GM19438 (cell line): ENCODE results near the gene PIK3R4.

Experiments used
- ATAC-seq: cut with Tn5 transposase; IDR thresholded peaks from one replicate; pipeline ENCODE4 v1.9.1; 2021; ENCODE audit warnings: low read depth; ENCODE audit not compliant: unreplicated experiment

PIK3R4 gene

DNA sequence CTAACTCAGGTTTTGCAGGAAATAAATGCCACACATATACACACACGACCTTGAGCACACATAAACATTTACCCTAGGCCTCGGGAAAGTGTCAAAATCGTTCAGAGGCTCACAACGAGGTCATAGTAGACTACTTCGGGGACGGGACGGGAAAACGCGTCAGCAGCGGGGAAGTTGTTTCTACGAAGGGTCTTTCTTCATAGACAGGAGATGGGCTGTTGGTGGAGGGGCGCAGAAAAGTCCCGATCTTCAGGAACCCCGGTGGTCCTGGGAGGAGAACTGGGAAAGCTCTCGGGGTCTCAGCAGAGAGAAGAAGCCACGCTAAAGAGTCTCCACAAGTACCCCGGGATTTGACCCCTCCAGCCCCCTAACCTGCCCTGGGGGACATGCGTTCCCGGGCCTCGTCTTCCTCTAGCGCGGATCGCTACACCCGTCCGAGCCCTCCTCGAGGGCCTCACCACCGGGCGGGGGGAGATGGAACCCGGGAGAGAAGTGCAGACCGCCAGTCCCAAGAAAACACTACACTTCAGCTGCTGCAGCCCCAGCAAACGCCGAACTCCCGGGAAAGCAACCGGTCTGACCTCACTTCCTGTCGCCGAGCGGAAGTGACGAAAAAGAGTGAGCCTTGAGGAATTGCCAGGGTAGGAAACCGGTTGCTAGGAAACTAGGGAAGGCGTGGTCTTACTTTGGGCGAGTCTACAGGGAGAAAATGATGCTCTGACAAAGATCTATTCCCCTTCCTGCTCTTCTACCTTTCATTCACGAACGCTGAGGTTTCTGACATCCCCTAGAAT is at the start of gene PIK3R4:
Gene PIK3R4 (minus strand): TSS at position 584 of the 794 bp plus-strand sequence. CDS start 1,611 bp downstream, outside the sequence.
- peak; percentile 92 for ATAC-seq

DNA sequence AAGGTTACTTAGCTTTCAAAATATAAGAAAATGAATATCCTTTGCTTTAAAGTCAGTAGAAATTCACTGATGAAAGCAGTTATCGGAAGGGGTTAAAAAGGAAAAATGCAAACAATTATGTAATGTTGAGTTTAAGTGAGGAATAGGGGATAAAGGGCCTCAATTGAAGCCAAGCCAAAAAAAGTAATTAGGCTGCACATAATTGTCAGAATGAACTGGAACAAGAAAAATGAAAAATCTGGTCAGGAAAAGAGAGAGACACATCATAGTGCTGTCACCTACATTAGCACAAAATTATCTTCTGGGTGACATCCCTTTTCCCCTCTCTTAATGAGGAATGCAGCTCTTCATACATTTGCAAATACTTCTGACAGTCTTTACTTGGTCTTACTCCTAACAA is 48.8 kb upstream of the PIK3R4 start:
- ATAC-seq = no peak

DNA sequence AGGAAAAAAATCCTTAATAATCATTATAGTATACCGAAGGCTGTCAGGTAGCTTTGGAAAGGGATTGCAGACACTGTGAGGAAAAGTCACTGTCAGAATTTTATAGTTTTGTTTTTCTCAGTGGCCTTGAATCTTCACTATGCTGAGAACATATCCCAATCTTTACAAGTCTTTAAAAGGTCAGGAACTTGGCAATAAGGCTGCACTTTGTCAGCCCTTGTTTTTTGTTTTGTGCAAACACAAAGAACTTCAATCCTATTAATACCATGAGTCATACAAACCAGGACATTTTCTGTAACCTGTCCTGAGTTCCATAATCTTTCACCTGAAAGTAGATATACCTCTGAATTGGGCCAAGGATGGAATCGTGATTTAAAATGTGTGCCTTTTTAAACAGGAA is 45.6 kb upstream of the PIK3R4 start:
- no peak for ATAC-seq

DNA sequence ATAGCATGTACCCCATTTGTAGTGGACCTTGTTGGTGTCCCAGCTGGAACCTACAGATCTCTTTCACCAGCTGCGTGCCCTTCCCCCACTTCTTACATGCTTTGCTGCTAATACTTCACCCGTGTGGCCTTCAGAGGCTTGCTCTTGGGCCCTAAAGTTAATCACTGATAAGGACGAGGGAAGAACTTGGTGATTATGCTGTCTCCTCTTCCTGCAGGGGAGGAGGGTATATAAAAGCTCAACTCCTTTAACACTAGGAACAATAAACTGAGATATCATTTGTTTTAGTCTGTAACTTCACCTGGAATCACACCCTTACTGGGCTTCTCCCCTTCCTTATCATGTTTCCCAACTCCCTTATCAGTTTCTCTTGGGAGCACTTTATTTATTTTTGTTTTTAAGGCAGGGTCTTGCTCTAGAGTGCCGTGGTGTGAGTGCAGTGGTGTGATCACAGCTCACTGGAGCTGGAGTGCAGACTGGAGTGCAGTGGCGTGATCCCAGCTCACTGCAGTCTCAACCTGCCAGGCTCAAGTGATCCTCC is 43.2 kb upstream of the PIK3R4 start:
- no peak for ATAC-seq

DNA sequence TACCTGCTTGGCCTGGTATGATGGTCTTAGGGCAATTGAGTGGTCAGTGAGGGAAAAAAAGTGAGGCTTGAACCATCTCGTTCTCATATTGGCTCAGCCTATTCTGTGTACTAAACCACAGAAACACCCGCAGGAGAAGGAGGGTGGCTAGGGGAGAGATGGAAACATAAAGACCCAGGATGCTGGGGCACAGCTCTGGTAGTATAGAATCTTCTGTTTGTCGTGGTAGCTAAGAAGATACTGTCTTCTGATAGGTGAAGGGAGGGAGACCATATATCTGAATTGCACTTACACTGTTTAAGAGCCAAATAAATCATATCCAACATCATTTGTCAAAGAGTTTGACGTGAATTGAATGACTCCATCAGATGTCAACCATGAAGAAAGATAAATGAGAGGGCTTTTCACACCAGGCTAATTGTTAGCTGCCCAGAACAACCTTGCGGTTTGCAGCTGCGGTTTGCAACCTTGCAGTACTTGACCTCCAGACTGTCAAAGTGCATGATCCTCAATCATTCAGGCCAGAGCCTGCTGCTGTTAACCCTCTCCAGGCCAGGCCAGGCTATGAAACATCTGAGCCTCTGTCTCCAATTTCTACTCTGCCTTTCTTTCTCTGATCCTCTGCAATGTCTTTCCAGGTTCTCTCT is 40.9 kb upstream of the PIK3R4 start:
- no peak for ATAC-seq

DNA sequence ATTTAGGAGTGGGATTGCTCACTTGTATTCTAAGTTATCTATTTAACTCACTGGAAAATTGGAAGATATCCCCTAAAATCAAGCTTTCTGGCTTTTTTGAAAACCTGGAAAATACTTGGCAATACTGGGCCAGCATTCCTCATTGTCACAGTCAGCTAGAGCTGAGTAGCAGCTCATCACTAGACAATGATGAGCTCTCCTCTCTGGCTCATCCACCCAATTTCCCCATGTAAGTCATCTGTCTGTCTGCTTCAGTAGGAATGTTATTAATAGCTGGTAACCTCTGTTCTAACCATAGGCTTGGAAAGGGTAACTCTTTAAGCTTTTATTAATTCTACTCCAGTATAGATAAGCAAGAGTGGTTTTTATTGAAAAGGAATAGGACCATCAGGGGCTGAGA is 39.7 kb upstream of the PIK3R4 start:
- no peak for ATAC-seq

DNA sequence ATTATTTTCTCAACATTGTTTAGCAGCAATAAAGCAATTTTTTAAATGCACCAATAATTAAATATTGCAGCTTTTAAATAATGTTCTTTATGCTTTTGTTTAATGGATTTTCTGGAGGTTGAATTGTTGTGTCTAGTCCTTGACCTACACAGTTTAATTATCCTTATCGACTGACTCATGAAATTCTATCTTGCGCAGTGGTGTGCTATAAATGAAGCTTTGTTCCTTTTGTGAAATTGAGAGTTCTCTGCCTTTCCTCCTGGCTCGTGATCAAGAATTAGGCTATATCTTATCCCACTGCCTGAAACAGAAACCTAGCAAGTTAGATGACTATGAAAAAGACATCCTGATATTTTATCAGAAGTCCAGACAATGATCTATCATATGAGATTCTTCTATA is 37.0 kb upstream of the PIK3R4 start:
- ATAC-seq = no peak

DNA sequence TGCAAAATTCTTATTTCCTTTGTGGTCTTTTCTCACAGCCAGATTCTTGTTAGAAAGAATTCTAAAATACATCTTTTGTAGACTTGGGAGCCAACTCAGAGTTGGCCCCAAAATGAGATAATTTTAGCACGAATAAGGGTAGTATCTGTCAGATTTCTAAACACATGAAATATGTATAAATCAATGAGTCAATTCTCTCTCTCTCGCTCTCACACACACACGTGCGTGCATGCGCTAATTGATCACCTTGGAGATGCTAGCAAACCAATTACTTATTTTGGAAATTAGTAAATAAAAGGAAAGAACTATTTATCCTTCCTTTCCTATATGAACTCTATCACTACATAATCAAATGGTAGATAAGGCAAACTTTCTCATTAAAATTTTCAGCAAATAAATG is 32.9 kb upstream of the PIK3R4 start:
- ATAC-seq = no peak

DNA sequence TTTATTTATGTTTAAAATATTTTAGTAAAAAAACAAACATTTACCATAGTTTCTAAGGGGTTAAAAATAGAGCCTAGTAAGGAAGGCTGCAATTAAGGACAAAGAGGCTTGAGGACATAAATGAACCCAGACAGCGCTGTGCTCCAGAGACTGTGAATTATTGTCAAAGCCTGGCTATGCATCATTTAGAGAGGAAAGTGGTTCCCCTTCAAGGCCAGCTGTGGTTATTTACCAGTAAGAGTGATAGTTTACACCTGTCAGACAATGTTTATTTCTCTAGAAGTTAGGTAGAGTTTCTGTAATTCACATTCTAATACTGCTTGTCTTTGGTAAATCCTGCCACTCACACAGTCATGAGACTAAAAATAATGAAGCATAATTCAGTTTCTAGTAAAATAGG is 32.4 kb upstream of the PIK3R4 start:
- peak; percentile 95 for ATAC-seq

DNA sequence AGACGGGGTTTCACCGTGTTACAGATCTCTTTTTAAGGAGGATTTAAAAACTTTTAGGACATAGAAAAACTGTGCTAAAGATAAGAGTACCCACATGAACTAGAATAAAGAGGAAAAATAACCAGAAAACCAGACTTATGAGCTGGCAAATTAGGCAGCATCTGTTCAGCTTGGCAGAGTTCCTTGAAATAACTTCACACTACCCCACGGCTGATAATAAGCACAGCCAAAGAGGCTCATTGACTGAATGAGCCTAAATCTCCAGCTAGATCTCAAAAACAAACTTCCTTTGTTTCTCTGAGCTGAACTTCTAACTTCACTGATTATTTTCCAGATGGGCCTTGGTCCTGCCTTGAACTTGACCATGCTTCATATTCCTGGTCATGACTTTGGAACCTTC is 26.7 kb upstream of the PIK3R4 start:
- ATAC-seq = no peak

DNA sequence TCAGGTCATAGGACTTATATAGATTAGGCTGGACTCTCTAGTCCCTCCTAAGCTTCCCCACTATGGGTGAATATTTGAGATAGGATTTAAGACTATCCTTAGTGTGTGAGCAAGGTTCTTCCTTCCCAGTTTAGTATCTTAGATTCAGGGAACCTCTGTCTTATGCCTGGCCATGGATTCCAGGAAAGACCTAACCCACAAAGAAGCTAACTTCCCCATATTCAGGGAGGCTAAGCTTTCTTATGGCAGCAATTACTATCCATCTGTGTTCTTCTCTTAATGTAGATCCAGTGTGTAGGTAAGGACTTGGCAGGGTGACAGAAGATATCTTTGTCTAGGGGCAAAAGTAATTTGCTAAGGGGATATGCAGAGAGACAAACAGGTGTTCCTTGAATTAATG is 25.5 kb upstream of the PIK3R4 start:
- no peak for ATAC-seq

DNA sequence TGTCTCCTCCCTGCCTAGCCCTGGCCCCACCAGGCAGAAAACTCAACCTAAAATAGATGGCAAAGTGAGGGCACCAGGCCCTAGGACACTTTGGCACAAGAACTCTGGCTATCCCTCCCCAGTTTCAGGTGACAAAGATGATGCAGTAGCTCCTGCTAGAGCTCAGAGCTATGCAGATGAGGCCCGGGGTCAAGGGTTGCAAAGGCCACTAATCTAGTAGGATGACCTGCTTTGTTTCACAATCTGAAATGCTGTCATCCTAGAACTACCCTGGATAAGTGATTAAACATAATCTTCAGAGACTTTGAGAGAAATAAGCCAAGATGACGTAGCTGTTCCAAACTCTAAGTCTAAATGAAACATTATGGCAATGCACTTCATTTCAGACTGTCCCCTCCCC is 24.0 kb upstream of the PIK3R4 start:
- ATAC-seq = no peak

DNA sequence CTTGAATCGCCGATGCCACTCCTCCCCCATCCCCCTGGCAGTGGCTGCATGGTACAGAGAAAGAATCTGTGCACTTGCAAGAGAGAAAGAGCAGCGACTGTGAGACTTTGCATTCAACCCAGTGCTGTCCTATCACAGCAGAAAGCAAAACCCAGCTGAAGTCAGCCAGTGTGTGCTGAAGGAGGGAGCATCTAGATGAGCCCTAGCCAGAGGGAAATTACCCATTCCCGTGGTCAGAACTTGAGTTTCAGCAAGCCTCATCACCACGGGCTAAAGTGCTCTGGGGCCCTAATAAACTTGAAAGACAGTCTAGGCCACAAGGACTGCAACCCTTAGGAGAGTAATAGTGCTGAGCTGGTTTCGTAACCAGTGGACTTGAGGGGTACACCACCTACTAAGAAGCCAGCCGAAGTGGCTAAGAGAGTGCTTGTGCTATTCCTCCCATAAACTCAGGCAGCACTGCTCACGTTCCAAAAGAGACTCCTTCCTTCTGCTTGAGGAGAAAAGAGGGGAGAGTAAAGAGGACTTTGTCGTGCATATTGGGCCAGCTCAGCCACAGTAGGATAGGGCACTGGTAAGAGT is 15.2 kb upstream of the PIK3R4 start:
- no peak for ATAC-seq

DNA sequence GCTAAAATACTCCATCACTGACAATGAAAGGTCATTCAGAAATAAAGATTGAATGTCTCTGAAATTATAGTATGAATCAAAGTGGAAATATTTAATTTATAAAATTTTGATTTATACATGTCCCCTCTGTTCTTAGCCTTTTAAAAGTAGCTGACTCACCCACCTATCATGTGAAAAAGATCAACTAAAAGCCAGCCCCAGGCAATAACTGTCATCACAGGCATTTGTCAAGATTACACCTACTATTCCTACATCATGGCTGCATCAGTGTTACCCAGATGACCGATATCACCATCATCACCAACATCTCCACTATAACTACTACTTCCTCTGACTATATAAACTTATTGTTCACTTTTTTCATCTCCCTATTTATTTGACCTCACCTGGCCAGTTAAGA is 14.3 kb upstream of the PIK3R4 start:
- ATAC-seq = no peak

DNA sequence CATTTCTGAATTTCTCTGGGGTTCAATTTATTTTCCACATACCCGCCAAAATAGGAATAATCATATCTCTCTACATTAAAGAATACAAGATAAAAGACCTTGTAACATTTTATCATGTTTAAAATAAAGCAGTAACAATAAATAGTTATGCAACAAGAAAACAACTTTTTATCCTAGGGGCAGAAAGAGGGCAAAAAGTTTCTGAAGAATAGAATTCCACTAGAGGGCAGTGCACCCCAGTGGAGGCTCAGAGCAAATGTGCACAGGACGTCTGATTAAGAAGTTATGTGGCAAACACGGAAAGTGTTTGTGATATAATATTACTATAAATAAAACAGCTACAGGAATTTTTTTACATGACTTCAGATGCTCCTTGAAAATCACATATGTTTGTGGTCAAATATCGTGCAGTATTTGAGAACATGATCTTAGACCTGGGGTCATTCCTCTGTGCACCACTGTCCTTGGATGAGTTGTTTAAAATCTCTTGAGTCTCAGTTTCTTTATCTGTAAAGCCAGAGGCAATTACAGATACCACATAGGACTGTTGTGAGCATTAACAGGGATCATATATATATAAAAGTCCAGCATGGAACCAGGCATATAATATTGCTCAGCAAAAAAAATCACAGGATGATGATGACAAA is 13.2 kb upstream of the PIK3R4 start:
- peak; percentile 74 for ATAC-seq

DNA sequence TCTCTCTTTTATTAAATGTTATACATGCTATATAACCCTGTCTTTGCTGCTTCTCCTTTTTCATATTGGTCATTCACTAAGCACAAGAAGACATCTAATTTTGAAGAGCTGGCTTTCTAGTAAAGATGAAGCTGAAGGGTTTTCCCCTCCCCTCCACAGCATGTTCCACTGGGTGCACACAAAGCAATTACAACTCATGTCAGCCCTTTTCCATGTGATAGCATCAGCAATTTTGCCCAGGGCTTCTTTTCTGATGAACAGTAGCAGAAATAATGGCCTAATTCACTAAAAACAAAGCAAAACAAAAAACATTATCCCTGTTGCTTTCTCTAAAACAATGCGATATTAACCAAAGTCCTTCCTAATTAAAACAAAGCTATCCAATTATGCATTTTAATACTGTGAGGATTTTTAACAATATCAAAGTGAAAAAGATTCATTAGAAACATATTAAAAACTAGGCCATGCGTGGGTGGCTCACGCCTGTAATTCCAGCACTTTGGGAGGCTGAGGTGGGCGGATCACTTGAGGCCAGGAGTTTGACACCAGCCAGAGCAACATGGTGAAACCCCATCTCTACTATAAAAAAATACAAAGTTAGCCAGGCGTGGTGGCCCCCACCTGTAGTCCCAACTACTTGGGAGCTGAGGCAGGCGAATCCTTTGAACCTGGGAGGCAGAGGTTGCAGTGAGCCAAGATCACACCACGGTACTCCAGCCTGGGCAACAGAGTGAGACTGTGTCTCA is 12.2 kb upstream of the PIK3R4 start:
- no peak for ATAC-seq

DNA sequence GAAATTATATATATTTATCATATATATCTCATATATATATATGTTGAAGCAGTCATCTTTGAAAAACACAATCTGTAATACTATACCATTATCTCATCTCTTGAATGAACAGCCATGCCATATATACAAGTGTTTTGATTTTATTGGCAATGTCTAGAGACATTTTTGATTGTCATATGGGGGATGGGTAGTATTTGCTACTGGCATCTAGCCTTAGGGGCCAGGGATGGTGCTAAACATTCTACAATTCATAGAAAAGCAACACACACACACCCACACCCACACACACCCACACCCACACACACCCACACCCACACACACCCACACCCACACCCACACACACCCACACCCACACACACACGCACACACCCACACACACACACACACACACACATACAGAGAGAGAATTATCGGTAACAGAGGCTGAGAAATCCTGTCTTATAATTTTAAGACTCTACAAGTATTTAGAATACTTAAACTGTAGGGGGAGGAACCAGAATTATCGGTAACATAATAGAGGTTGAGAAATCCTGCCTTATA is 11.1 kb upstream of the PIK3R4 start:
- no peak for ATAC-seq

DNA sequence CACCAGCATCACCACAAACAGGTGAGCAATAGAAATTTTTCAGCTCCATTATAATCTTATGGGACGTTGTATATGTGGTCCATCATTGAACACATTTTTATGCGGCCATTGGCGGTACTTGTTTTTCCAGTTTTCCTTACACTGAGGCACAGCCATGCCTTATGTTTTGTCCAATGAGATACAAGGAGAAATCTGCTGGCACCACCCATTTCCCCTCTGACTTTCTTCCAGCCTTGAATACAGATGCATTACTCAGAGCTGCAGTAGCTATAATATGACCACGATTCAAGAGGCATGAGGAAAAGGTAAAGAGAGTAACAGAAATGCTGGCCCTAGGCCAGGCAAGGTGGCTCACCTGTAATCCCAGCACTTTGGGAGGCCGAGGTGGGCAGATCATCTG is 9.0 kb upstream of the PIK3R4 start:
- ATAC-seq = no peak

DNA sequence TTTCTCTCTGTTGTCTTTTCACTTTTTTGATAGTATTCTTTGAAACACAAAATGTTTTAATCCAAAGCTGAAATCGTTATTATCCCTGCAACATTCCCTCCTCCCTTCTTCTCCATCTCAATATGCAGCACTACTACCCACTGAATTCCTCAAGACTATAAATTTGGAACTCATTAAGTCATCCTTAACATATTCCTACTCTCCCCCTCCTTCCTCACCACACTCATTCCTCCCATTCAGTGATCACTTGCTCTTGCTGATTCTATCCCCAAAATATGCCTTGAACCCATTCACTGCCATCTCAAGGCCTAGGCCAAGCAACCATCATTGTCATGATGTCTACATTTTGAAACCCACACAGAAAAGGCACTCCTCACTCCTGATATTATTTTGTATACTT is 2.4 kb upstream of the PIK3R4 start:
- ATAC-seq = no peak

DNA sequence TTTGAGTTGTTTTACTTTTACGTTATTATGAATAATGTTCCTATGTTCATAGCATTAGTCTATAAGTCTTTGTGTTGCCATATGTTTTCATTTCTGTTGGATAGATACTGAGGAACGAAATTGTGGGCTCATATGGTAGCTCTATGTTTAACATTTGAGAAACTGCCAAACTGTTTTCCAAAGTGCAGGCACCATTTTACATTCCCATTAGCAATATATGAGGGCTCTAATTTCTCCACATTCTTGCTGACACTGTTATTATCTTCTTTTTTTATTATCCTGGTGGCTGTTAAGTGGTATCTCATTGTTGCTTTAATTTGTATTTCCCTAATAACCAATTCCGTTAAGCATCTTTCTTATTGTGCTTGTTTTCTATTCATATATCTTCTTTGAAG is 1.8 kb upstream of the PIK3R4 start:
- no peak for ATAC-seq
